ENCODE results near the gene ITGB6.

DNA sequence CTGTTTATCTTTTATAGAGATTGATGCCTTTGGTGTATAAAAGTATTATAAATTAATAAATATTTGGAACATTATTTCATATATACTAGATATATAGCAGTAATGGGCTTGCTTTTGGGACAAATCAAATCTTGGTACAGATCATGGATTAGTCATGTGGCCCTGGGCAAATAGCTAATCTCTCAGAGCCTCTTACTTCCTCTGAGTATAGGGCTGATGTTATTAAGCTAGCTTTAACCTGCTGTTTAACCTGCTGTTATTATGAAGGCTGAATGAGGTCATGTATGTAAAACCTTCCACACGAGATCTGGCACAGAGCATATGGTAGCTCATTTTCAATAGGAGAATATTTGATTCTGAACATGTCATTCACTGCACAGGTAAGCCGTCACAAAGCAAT lies 5.7 kb downstream of the ITGB6 start:
- TF ChIP-seq, protein P1, sequence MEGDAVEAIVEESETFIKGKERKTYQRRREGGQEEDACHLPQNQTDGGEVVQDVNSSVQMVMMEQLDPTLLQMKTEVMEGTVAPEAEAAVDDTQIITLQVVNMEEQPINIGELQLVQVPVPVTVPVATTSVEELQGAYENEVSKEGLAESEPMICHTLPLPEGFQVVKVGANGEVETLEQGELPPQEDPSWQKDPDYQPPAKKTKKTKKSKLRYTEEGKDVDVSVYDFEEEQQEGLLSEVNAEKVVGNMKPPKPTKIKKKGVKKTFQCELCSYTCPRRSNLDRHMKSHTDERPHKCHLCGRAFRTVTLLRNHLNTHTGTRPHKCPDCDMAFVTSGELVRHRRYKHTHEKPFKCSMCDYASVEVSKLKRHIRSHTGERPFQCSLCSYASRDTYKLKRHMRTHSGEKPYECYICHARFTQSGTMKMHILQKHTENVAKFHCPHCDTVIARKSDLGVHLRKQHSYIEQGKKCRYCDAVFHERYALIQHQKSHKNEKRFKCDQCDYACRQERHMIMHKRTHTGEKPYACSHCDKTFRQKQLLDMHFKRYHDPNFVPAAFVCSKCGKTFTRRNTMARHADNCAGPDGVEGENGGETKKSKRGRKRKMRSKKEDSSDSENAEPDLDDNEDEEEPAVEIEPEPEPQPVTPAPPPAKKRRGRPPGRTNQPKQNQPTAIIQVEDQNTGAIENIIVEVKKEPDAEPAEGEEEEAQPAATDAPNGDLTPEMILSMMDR (IDR thresholded peaks at IDR 0.05): no peak
- TF ChIP-seq POLR2AphosphoS5 (IDR thresholded peaks at IDR 0.05): no peak
- no peak for TF ChIP-seq POLR2A (IDR thresholded peaks at IDR 0.05)

Measured in sigmoid colon (tissue), 4 donors.